Astrocyte (in vitro differentiated cells and primary cell): ENCODE measurements around the gene C19orf44.

Experiments
- EZH2 ChIP-seq: IDR thresholded peaks from 2 replicates; pipeline ENCODE4 v1.6.1; 2012; ENCODE audit warnings: mild to moderate bottlenecking, low read length, inconsistent platforms; ENCODE audit not compliant: insufficient read depth
- TF ChIP-seq, protein P1 (sequence below): IDR thresholded peaks from 2 replicates; pipeline ENCODE4 v1.5.1; 2011; ENCODE audit warnings: low read depth, mild to moderate bottlenecking, inconsistent platforms, low read length, moderate library complexity; ENCODE audit not compliant: insufficient read depth

DNA sequence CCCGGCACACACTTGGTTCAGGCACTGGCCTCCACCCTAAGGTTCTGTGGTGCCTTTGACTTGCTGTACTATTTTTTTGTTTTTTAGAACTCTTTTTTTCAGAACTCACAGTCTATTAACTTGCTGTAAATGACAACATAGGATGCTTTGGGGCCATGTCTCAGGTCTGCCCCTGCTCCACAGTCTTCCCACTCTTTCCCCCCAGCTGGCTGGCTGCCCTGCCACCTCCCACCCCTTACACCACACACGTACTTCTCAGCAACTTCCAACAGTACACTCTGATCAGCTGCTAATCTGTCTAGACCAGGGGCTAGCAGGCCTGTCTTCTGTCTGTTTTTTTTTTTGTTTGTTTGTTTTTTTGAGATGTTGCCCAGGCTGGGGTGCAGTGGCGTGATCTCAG, 8.1 kb downstream of the C19orf44 start:
- TF ChIP-seq, protein P1, sequence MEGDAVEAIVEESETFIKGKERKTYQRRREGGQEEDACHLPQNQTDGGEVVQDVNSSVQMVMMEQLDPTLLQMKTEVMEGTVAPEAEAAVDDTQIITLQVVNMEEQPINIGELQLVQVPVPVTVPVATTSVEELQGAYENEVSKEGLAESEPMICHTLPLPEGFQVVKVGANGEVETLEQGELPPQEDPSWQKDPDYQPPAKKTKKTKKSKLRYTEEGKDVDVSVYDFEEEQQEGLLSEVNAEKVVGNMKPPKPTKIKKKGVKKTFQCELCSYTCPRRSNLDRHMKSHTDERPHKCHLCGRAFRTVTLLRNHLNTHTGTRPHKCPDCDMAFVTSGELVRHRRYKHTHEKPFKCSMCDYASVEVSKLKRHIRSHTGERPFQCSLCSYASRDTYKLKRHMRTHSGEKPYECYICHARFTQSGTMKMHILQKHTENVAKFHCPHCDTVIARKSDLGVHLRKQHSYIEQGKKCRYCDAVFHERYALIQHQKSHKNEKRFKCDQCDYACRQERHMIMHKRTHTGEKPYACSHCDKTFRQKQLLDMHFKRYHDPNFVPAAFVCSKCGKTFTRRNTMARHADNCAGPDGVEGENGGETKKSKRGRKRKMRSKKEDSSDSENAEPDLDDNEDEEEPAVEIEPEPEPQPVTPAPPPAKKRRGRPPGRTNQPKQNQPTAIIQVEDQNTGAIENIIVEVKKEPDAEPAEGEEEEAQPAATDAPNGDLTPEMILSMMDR: no peak
- TF ChIP-seq EZH2: no peak
